GM21390 (cell line): Measurements from ENCODE around the gene EMX2.

Experiments
- ATAC-seq: cut with Tn5 transposase; IDR thresholded peaks from one replicate; pipeline ENCODE4 v1.9.1; 2021; ENCODE audit not compliant: unreplicated experiment

The EMX2 gene

DNA sequence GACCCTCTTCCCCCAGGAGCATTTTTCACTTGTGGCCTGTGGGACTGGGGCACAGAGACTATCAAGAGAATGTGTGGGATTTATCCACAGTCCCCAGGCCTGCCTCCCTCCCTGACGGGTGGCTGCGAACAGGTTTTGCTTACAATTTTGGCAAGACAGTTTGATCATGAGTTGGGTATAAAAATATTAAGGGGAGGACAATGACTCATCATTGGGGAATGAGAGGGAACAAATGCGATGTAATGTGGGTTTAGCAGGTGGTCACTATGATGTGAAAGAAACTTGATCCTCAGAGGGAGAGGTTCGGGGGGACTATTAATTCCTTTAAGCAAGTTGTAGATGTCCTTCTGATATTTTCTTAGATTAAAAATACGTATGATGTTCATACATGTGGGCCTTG lies 52.2 kb downstream of the EMX2 start:
- no peak for ATAC-seq

DNA sequence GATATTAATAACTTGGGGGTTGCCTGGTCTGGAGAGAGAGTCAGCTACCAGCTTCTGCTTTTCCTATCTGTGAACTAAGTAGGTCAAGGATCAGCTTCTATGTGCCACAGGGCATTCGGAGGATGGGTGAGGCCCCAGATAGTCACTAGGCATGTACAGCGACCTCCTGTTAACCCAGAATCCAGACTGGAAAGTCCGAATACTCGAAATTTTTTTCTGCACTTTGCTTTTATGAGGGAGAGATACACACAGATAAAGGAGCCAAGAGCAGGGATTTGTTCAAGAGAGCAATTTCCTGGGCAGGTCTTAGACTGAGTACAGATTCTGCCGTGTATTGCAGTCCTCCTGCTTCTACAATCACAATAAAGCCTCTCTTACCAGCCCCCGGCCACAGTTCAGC lies 54.2 kb downstream of the EMX2 start:
- ATAC-seq, result no peak

DNA sequence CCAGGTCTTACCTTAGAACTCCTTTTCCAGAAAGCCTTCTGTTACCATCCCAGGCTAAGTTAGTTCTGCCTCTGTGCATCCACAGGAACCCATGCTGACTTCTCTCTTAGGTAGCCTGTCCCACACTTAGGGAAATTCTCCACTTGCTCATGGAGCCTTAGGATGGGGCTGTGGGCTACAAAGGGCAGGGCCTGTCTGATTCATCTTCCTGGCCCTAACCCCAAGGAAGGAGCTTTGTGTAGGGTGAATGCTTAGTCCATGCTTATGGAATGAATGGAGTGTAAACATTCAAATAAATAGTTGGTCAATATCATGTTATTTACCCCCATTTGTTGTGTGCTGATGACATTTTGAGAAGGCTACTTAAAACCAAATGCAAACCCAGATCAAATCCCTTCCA lies 54.7 kb downstream of the EMX2 start:
- ATAC-seq, result no peak
